Iris pigment epithelial cell (primary cell): ENCODE measurements around the gene MVK.

ENCODE experiments used
- DNase-seq: peaks from one replicate; pipeline ENCODE4 v3.0.0-alpha.2; 2011; ENCODE audit warnings: low read depth

Gene MVK

DNA sequence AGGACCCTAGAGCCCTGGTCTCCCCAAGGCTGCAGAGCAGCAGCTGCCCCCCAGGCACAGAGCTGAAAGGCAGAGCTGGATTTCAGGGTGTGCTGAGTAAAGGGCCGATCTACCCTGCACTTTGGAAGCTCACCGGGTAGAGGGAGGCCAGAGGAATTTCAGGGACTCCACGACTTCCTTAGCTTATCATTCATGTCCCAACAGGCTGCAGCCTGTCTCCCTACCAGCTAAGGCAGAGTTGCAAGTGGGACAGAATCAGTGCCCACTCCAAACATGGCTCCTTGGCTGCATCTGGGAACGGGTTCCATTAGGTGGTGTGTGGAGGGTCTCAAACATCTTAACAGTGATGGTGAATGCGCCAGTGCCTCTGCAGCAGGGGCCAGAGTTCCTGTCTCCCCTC is 27.8 kb upstream of the MVK start:
- DNase-seq = no peak

- no peak for DNase-seq
Observed at GRCh38 chr12:109547286-109547685, 26.3 kb upstream of the MVK start.

- no peak for DNase-seq
Observed at GRCh38 chr12:109548258-109548657, 25.3 kb upstream of the MVK start.

GRCh38 chr12:109549613-109550270 is 23.9 kb upstream of the MVK start:
- DNase-seq = no peak

- DNase-seq = no peak
Observed at GRCh38 chr12:109550281-109550680, 23.3 kb upstream of the MVK start.

DNA sequence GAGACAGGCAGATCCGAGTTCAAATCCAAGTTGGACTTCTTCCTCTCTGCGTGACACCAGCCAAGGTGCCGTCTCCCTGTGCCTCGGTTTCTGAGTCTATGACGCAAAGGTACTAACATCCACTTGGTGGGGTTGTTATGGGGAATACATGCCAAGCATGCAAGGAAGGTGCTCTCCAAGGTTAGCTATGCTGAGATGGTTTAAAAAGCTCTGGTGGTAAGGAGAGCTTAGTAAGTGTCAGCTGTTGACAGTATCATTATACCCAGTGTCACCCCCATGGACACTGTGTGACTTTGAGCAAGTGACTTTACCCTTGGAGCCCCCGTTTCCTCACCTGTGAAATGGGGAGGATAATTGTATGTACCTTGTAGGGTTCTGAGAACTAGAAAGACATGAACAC is 22.5 kb upstream of the MVK start:
- DNase-seq = no peak

GRCh38 chr12:109552971-109553370 is 20.6 kb upstream of the MVK start:
- no peak for DNase-seq

GRCh38 chr12:109553483-109553882 is 20.1 kb upstream of the MVK start:
- DNase-seq = peak; percentile 31

GRCh38 chr12:109553906-109554500 is 19.6 kb upstream of the MVK start:
- DNase-seq = no peak

- no peak for DNase-seq
Observed at GRCh38 chr12:109554761-109555160, 18.8 kb upstream of the MVK start.

DNA sequence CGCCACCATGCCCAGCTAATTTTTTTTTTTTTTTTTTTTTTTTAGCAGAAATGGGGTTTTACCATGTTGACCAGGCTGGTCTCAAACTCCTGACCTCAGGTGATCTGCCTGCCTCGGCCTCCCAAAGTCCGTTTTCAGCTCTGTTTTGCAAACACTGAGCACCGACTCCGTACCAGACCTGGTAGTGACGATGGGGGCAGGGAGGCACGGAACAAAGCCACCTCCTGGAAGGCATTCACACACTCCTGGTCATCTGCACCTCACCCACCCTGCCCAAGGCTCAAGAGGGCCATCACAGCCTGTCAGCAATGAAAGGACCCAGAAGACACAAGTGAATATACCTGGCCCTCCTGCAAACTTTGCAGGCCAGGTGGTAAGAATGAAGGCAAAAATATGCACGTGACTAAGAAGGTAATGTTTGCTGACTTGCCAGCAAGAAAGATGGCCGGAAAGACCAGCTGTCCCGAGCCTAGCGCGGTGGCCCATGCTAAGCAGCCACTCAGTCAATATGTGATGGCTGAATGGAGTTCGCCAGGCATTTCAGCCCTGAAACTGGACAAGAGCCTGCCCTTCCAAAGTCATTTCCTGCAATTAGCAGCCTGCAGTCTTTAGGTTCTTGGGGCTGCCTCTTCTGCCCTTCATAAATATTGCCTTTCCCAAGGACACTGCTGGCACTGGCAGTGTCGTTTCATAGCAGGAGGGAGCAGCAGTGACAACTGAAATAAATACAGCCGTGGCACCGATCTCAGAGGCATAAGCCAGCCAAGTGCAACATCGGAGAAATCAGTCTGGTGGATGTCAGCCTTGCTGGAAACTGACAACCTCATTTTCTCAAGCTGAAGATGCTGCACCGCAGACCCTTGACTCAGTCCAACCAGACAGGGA is 17.9 kb upstream of the MVK start:
- DNase-seq = no peak

DNA sequence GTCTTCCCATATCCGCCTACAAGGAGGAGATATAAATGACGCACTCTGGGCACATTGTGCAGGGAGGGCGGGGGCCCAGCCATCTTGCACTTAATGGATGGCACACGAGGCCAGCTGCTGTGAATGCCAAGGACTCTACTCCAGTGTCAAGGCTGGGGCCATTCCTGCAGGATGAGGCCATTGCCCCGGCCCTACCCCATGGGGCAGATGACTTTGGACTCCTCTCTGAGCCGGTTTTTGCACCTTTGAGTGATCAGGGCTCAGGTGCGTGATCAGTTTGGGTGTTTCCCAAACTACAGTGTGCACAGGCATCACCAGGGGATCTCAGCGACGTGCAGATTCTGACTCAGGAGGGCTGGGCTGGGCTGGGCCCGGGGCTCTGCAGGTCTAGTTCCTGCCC is 16.4 kb upstream of the MVK start:
- no peak for DNase-seq

GRCh38 chr12:109557805-109558204 is 15.8 kb upstream of the MVK start:
- no peak for DNase-seq

GRCh38 chr12:109558374-109559199 is 15.0 kb upstream of the MVK start:
- no peak for DNase-seq

GRCh38 chr12:109559200-109559505 is 14.4 kb upstream of the MVK start:
- DNase-seq = no peak

DNA sequence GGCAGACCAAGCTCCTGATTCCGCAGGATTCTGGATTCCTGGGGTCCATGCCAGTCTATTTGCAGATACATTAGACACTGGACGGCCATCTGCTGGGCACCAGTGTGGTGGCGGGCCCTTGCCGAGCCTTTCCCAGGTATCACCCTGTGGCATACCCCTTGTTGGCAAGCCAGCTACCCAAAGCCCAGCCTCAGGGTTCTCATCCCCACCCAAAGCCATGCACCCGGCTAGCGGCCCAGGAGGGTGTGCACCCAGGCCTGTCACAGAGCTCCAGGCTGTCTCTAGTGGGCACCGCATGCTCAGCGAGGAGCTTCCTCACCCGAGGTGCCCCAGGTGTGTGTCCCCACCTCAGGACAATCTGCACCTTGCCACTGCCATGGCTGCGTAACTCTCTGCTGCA is 14.0 kb upstream of the MVK start:
- DNase-seq = no peak

DNA sequence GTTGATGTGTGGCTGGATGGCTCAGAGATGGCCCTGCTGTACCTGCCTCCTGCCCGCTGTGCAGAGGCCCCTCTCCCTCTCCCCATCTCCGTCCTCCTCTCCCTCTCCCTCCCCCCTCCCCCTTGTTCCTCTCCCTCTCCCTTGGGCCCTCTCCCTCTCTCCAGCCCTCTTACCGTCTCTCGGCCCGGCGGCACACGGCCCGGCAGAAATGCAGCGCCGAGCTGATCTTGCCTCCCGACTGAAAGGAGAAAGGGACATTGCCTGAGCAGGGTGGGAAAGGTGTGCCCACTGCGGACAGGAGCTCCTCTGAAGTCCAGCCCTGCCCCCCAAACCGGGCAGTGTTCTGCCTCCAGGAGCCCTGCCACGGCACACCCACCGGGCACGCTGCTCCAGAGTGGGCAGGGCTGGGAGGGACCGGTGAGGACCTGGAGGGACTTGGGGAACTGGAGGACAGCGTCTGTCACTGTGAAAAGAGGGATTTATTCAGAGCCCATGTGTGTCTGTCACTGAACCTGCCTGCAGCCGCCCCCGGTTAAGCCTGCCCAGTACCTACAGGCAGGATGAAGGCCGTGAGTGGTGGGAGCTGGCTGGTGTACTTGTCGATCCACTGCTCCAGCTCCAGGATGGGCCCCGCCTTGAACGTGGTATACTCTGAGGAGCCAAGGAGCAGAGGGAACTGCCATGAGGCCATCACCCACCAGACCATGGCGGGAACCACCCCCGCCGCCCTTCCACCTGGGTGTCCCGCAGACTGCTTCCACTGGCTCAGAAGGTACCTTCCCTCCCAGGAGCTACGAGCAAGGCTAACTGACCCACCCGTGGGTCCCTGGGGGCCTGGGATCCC is 12.5 kb upstream of the MVK start:
- DNase-seq = no peak

GRCh38 chr12:109561711-109562030 is 11.9 kb upstream of the MVK start:
- no peak for DNase-seq

DNA sequence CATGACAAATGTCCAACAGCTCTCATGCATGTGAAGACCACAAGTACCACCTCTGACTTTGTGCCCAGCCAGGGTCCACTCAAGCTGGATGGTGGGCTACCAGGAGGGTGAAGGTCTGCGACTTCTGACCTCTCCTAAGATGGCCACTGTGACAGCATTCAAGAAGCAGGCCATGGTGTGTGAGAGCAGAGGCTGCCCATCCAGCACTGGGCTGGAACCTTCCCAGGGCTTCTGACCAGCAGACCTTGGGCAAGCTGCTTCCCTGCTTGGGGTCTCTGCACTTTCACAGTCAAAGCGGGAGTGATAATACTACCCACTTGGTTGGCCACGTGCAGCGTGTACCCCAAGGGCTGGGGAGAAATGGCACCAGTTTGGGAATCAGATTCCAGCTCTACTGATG is 10.7 kb upstream of the MVK start:
- no peak for DNase-seq

GRCh38 chr12:109563291-109564284 is 10.0 kb upstream of the MVK start:
- no peak for DNase-seq

GRCh38 chr12:109566424-109566823 is 7.2 kb upstream of the MVK start:
- no peak for DNase-seq
